Choroid plexus epithelial cell (primary cell): ENCODE data around the gene DDX59.
A peak's percentile ranks its signal among the peaks of the same experiment; 100 is the strongest.

ENCODE experiments used
- DNase-seq: peaks from one replicate; pipeline ENCODE4 v3.0.0-alpha.2; 2010; ENCODE audit warnings: low read depth
- H3K4me3 ChIP-seq: 2 replicates; pipeline ENCODE4 v1.5.1; 2011; ENCODE audit warnings: low read depth, mild to moderate bottlenecking, control low read depth, low read length, moderate library complexity
- CTCF ChIP-seq: conservative IDR thresholded peaks from 2 replicates; pipeline ENCODE4 v1.5.1; 2011; ENCODE audit warnings: low read depth, mild to moderate bottlenecking, control low read depth, inconsistent platforms, low read length, moderate library complexity

DDX59 gene

GRCh38 chr1:200660719-200661118 is 9.0 kb downstream of the DDX59 start:
- H3K4me3 ChIP-seq = no peak overlapping the region
- TF ChIP-seq CTCF = no peak
- DNase-seq = no peak

- no peak overlapping the region for H3K4me3 ChIP-seq
- DNase-seq = peak; percentile 67
- TF ChIP-seq CTCF = no peak
Measured at GRCh38 chr1:200659269-200659668, 10.4 kb downstream of the DDX59 start.

- DNase-seq = no peak
- H3K4me3 ChIP-seq = no peak overlapping the region
- no peak for TF ChIP-seq CTCF
Measured at GRCh38 chr1:200658037-200658818, 11.5 kb downstream of the DDX59 start.

- no peak for TF ChIP-seq CTCF
- DNase-seq = no peak
- H3K4me3 ChIP-seq = no peak overlapping the region
Measured at GRCh38 chr1:200654660-200655059, 15.0 kb downstream of the DDX59 start.

GRCh38 chr1:200653022-200653462 is 16.7 kb downstream of the DDX59 start:
- no peak for DNase-seq
- TF ChIP-seq CTCF = no peak
- H3K4me3 ChIP-seq = no peak overlapping the region

GRCh38 chr1:200652378-200652777 is 17.3 kb downstream of the DDX59 start:
- no peak overlapping the region for H3K4me3 ChIP-seq
- no peak for TF ChIP-seq CTCF
- no peak for DNase-seq

- no peak for DNase-seq
- no peak overlapping the region for H3K4me3 ChIP-seq
- no peak for TF ChIP-seq CTCF
Measured at GRCh38 chr1:200646515-200646914, 23.2 kb downstream of the DDX59 start.
